GM23248 (cell line): ENCODE measurements around the gene GPS2.

Experiments used
- EZH2 ChIP-seq: fragments of 200-600 bp; sonication (generic); IDR thresholded peaks from 2 replicates; pipeline ENCODE4 v1.6.1; 2018; ENCODE audit warnings: antibody characterized with exemption, mild to moderate bottlenecking; ENCODE audit not compliant: insufficient read depth, poor library complexity, severe bottlenecking
- EZH2phosphoT487 ChIP-seq: fragments of 200-600 bp; sonication (generic); IDR thresholded peaks from 2 replicates; pipeline ENCODE4 v1.6.1; 2018; ENCODE audit warnings: antibody characterized with exemption, moderate library complexity, mild to moderate bottlenecking, low read depth; ENCODE audit not compliant: insufficient read depth

GRCh38 chr17:7327056-7327455 lies 11.9 kb upstream of the GPS2 start:
- TF ChIP-seq EZH2 = no peak
- TF ChIP-seq EZH2phosphoT487 = no peak
